Mucosa of descending colon (tissue), 3 donors: ENCODE data around the gene FAM83C. TPM values are rescaled to one million over a fixed set of nuclear protein-coding genes. Genes with fewer than 3 reads are reported as not detected.

Source experiments
- ATAC-seq: fragments of 200-7000 bp; cut with Tn5 transposase; one replicate; pipeline ENCODE4 v1.9.1; 2020; ENCODE audit warnings: mild to moderate bottlenecking, moderate library complexity
- DNase-seq, 3 donors: peaks; one replicate each; pipeline ENCODE4 v3.0.0-alpha.2; 2020
- H3K36me3 ChIP-seq: fragments of 200-600 bp; one replicate; pipeline ENCODE4 v1.8.0; 2021; ENCODE audit warnings: low read depth, mild to moderate bottlenecking
- H3K4me1 ChIP-seq: fragments of 200-600 bp; one replicate; pipeline ENCODE4 v1.8.0; 2021; ENCODE audit warnings: low read depth, mild to moderate bottlenecking
- H3K4me3 ChIP-seq: fragments of 200-600 bp; one replicate; pipeline ENCODE4 v1.8.0; 2021; ENCODE audit warnings: mild to moderate bottlenecking
- H3K9me3 ChIP-seq: fragments of 200-600 bp; one replicate; pipeline ENCODE4 v1.8.0; 2021; ENCODE audit warnings: mild to moderate bottlenecking
- CTCF ChIP-seq: fragments of 200-600 bp; IDR thresholded peaks from one replicate; pipeline ENCODE4 v1.8.0; 2022; ENCODE audit warnings: antibody characterized with exemption, mild to moderate bottlenecking
- intact Hi-C, 2 donors: fragments of 100-400 bp; cut with DNase I in 1 of 2; cut with micrococcal nuclease in 1 of 2; formaldehyde crosslinking; loops; one replicate each; pipeline versions ENCODE4 v1.11.0 to v1.11.1; 2022; cut with DNase I, micrococcal nuclease
- long read RNA-seq, 2 donors: library from polyadenylated mRNA; unstranded; transcript quantifications; one replicate each; pipeline ENCODE4 v2.0.0, GENCODE V29; 2019 to 2021
- total RNA-seq, 3 donors: library from RNA; stranded (reverse); fragmentation: NEBNext Ultra II Directional in 2 of 3; extraction: Animal tissue kit (Norgen Biotek cat#: 25700) in 2 of 3; gene quantifications; one replicate each; pipeline versions ENCODE4 v1.2.1 to v1.2.4, GENCODE V29; 2021 to 2023
- donor health status: DM: no; HTN: no; CAD: no; lungs with moderate emphysema.
- donor health status: DM: no; HTN: no; CAD: no.
- donor health status: DM: no; HTN: yes; CAD: no.

FAM83C gene
- total RNA-seq: under 1 TPM in 2 of 3 donors, not detected in 1; 0.13 to 0.41 TPM
- long read RNA-seq, donor 1: 0 reads
- long read RNA-seq, donor 2: 0 reads

- Histone ChIP-seq H3K9me3 (no peaks in the 10 kb centered on the region), H3K4me3 (no peak within 1 kb of the TSS), H3K4me1 (no peaks in the 10 kb centered on the region), H3K36me3 (no peaks in the 10 kb centered on the region)
- no peak for ATAC-seq
- DNase-seq: peak in 1 of 3 donors; percentile 24
- intact Hi-C loops: no loop called here
- no peak for TF ChIP-seq CTCF
These were observed at the start of gene FAM83C for GRCh38 chr20:35291654-35292503. Gene FAM83C (minus strand): TSS chr20:35292425. CDS start chr20:35292304, 121 bp downstream.

- Histone ChIP-seq H3K4me1 (peaks cover 5% of the 10 kb centered on the region), H3K9me3 (no peaks in the 10 kb centered on the region), H3K4me3 (no peak overlapping the region), H3K36me3 (no peaks in the 10 kb centered on the region)
- intact Hi-C loops: no loop called here
- DNase-seq: no peak
- no peak for TF ChIP-seq CTCF
- ATAC-seq: no peak
These were observed 49.3 kb upstream of the FAM83C start for GRCh38 chr20:35341366-35342028.

GRCh38 chr20:35340436-35340835 lies 48.2 kb upstream of the FAM83C start:
- TF ChIP-seq CTCF: no peak
- ATAC-seq (no peak), DNase-seq (no peak)
- Histone ChIP-seq H3K4me1 (peaks cover 5% of the 10 kb centered on the region), H3K36me3 (no peaks in the 10 kb centered on the region), H3K4me3 (no peak overlapping the region), H3K9me3 (no peaks in the 10 kb centered on the region)
- intact Hi-C loops: no loop called here

- ATAC-seq (no peak), DNase-seq (no peak)
- H3K9me3 ChIP-seq: no peaks in the 10 kb centered on the region
- TF ChIP-seq CTCF: no peak
- H3K4me1 ChIP-seq: peaks cover 5% of the 10 kb centered on the region
- intact Hi-C loops: no loop called here
- H3K4me3 ChIP-seq: no peak overlapping the region
- H3K36me3 ChIP-seq: no peaks in the 10 kb centered on the region
These were observed 47.4 kb upstream of the FAM83C start for GRCh38 chr20:35339636-35340035.

- TF ChIP-seq CTCF: no peak
These were observed 46.8 kb upstream of the FAM83C start for GRCh38 chr20:35339007-35339406.

More at GRCh38 chr20:35339007-35339406, 46.8 kb upstream of the FAM83C start:
- H3K9me3 ChIP-seq: no peaks in the 10 kb centered on the region
- ATAC-seq (no peak), DNase-seq (no peak)
- H3K4me3 ChIP-seq: no peak overlapping the region
- no peaks in the 10 kb centered on the region for H3K36me3 ChIP-seq
- H3K4me1 ChIP-seq: peaks cover 3% of the 10 kb centered on the region
- intact Hi-C loops: no loop called here
